HL-60/S4 treated with retinoic acid at 250 ng/mL for 4 days and 3 days (cell line): ENCODE measurements around the gene INPP5D.

ENCODE experiments used
- in situ Hi-C: fragments of 300-500 bp; cut with MboI; formaldehyde crosslinking; loops from 2 replicates; pipeline ENCODE4 v1.7.0; 2022; ENCODE audit warnings: low sequenced_read_pairs

Gene INPP5D

DNA sequence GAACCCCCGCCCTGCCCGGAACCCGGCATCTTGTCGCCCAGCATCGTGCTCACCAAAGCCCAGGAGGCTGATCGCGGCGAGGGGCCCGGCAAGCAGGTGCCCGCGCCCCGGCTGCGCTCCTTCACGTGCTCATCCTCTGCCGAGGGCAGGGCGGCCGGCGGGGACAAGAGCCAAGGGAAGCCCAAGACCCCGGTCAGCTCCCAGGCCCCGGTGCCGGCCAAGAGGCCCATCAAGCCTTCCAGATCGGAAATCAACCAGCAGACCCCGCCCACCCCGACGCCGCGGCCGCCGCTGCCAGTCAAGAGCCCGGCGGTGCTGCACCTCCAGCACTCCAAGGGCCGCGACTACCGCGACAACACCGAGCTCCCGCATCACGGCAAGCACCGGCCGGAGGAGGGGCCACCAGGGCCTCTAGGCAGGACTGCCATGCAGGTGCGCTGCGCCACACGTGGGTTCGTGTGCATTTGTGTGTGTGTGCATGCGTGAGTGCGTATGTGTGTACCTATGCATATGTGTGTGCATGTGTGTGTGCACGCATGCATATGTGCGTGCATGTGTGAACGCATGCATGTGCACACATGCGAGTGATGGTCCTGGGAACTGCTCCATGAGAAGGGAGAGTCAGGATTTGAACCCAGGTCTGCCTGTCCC is 144.3 kb downstream of the INPP5D start:
- in situ Hi-C loops, result no loop called here

DNA sequence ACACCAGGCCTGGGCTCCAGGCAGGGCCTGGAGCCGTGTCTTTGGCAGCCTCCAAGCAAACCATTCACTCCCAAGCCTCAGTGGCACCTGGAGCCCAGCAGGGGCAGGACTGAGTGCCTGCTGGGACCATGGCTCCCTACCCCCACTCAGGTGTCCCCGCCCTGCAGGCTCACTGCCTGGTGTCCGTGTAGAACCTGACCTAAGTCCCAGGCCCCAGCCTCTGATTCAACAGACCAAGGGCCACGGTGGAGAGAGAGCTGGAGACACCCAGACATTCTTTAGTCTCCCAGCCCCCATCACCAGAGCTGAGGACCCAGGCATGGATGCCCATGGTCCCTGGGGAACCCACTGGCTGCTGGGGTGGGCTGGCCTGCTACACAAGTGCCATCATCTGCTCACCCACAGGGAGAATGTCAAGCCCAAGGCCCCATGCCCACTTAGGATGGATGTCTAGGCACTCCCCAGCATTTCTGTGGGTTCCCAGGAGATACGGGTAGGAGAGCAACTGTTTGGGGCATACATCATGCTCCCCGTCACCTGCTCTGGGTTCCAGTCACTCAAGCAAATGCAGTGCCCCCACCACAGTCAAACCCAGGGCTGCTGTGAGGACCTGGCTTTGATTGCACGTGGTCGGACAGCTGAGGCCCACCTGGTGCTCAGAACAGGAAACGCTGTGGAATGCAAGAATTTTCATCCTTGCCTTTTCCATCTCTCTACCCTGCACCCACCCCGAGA is 148.4 kb downstream of the INPP5D start:
- in situ Hi-C loops, result no loop called here

DNA sequence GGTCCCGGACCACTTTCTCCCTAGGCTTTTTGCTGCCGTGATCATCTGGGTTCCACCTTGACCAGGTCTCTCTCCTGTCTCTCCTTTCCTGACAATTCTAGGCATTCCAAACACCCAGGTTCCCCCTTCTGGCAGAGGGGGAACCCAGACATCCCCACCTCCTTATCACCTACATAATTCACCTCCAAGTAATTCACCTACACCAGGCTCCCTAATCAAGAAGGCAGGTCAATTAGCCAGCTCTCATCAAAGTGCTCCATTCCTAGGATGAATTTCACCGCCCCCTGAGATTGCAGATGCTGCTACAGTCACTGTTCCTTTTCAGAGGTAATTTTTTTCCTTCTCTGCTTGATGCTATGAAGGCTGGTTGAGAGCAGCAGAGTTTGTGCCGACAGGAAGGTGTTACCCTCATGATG is 149.0 kb downstream of the INPP5D start:
- in situ Hi-C loops, result no loop called here

DNA sequence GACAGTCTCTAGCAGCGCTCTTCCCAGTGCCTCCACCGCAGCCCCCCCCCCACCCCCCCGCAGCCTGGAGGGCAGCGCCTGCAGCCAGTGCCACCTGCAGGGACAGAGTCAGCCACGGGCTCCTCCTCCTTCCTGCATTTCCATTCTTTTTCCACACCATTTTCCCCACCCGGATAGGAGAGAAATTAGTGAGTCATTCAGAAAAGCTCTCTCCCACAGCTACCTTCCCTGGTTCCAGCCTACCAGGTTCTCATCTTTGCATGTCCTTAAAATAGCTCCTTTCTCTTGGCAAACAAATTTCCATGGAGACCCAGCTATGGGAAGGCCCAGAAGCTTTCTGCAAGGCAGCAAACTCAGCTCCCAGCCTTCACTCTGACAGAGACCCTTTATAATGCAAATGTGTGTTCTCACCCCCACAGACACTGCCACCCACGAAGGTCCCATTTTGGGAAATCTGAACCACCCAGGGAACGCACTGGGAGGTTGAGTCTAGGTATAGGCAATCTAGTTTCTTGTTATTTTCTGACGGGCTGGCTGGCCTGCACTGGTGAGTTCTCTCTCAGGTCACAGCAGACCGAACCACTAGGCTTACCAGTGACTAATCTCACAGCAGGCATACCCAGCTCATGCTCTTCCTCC is 149.5 kb downstream of the INPP5D start:
- in situ Hi-C loops, result no loop called here

DNA sequence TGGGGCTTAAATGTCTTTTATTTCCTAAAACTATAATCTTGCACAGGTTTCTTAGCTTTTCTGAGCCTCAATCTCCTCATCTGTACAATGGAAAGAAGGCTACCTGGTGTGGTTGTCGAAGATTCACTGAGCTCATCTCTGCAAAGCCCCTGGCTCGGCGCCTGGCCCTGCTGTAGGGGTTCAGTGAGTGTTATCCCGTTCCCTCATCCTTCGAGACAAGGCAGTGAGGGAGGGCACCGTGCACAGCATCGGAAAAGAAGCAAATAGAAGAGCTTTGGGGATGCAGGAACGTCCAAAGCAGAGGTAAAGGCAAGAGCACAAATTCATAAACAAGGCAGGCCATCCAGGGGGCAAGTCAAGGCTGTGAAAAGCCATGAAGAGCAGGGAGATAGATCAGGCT is 150.1 kb downstream of the INPP5D start:
- in situ Hi-C loops, result no loop called here

DNA sequence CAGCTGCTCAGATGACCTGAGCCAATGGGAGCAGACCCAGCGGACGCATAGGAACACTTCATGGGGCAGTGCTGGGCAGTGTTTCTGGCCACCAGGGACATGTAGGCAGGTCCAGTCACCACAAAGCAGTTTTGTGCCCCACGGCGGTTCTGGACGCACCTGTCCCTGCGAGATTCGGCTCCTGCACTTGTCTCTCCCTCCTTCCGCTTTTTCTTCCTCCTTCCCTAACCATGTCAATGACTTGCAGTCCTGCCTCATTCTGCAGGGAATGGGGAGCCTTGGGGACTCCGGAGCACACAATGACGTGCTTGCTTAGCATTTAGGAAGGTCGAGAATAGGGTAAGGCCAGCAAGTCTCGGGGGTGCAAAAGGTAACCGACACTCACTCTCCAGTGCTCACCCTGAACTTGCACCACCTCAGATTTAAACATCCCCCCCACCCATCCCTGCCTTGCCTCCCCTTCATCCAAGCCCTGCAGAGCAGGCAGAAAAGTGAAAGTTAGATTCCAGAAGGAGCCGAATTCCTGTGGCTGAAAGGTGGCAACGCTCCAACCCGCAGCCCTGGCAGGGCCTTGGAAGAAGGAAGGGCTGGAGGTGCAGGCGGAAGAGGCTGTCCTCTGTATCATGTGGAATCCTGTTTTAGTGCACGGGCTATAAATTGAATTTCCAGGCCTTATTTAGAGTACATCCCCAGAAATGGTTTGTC is 150.9 kb downstream of the INPP5D start:
- in situ Hi-C loops, result no loop called here

DNA sequence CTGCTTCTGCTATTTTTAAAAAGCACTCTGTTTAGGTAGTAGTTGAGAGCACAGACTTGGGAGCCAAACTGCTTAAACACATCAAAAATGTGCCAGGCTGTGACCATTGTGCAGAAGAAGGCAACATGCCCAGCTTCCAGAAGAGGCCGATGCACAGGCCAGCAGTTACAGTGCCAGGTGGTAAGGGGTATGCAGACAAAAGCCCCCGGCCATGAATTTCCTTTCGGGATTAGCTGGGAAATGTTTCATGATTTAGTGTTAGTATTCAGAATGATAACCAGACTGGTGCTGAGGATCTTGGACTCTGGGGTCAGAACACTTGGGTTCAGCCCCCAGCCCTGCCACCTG is 151.4 kb downstream of the INPP5D start:
- in situ Hi-C loops, result no loop called here

DNA sequence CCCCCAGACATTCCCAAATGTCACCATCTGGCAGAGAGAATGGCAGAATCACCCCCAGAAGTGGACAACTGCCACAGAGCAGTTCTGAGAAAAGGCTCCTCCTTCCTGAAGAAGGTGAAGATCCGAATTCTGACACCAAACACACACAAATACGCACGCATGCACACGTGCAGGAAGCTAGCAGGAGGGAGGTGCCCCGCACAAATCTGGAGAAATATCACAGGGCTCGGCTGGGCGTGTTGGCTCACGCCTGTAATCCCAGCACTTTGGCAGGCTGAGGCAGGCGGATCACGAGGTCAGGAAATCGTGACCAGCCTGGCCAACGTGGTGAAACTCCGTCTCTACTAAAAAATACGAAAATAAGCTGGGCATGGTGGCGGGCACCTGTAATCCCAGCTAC is 152.9 kb downstream of the INPP5D start:
- in situ Hi-C loops, result no loop called here

DNA sequence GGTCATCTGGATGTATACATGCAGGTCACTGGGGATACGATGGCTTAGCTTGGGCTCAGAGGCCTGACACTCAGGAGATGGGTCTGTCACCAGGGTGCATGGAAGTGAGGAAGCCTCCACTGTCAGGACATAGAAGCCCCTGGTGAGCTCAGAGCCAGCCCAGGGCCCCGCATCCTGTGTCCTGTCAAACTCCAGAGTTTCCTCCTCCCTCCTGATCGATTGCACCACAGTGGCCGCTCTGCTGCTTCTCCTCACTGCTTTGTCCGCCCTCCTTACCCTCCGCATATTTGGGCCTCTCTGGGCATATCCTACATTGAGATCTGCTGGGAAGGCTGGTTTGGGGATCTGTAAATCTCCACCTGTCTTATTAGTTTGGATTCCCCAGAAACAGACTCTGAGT is 153.8 kb downstream of the INPP5D start:
- in situ Hi-C loops, result no loop called here

DNA sequence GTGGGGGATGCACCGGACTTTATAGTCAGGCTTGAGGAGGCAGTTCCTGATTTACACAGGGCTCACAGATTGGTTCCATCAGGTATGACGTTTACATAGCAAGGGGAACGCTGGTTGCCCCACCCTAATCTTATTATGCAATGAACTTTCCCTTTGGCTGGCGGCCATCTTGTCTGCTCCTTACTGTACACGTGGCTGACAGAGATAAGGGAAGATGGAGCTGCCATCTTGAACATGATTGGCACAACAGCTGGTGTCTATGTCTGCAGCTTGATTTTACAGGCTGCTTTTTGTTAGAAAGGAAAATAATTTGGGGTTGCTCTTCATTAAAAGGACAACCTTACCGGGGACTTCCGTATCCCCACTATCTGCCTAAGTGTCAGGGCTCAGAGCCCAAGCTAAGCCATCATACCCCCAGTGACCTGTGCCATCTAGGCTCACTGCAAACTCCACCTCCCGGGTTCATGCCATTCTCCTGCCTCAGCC is 157.8 kb downstream of the INPP5D start:
- in situ Hi-C loops, result no loop called here

DNA sequence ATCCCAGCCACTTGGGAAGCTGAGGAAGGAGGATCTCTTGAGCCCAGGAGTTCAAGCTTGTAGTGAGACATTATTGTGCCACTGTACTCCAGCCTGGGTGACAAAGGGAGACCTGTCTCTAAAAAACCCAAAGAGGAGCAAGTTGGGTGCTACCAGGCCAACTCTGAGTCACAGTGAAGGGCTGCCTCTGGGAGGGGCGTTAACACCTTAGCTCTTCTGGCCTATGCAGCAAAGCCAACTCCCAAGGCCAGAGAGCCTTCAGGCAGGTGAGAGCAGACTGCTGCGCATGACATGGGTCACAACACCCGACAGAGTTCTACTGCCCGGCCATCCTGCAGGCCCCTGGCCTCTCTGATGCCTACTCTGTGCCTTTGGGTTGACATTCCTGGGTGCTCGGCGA is 158.7 kb downstream of the INPP5D start:
- in situ Hi-C loops, result no loop called here

DNA sequence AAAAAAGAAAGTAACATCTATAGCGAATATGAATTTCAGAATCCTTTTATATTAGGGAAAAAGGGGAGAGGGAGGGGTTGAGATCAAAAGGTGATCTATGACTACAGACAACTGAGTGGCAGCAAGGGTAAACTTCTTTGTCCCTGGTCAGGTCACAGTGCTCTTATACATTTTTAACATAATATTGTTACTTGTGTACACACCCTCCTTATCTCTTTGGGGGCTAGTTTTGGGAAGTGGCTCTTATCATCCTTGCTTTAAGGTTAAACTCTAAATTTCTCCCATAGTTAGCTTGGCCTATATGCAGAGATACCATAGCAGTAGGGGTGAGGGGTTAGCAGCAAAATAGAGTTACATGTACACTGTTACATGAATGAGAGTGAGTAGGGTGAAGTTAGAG is 159.7 kb downstream of the INPP5D start:
- in situ Hi-C loops, result no loop called here

DNA sequence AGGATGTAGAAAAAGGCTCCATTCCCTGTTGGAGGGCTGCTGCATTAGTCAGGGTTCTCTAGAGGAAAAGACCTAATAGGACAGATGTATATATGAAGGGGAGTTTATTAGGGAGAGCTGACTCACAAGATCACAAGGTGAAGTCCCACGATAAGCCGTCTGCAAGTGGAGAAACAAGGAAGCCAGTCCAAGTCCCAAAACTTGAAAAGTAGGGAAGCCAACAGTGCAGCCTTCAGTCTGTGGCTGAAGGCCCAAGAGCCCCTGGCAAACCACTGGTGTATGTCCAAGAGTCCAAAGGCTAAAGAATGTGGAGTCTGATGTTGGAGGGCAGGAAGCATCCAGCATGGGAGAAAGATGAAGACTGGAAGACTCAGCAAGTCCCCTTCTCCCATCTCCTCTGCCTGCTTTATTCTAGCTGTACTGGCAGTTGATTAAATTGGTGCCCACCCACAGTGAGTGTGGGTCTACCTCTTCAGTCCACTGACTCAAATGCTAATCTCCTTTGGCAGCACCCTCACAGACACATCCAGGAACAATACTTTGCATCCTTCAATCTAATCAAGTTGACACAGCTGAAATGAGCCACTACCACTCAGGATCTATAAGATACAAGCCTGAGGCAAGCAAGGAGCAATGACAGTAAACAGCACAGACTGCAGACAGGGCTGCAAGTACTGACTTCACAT is 161.4 kb downstream of the INPP5D start:
- in situ Hi-C loops, result no loop called here

DNA sequence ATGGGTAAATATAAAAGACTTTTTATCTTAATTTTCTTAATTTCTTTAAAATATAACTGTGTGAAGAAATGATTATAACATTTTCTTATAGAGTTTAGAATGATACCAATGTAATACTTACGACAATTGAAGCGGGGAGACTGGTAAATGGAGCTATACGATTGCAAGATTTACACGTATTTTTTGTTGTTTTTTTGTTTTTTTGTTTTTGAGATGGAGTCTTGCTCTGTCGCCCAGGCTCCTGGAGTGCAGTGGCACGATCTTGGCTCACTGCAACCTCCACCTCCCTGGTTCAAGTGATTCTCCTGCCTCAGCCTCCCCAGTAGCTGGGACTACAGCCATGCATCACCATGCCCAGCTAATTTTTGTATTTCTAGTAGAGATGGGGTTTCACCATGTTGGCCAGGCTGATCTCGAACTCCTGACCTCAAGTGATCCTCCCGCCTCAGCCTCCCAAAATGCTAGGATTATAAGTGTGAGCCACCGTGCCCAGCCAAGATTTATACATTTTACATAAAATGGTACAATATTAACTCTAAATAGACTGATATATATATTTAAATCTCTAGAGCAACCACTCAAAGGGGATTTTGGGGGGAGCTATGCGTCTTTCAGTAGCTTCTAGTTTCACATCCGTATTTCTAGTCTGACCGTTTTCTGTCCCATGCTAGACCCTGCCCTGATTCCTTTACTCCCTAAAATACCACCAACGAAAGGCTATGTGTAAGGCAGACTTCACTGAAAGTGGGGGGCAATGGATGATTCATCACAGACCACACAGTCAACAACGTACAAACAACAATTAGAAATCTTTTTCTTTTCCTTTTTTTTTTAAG is 163.1 kb downstream of the INPP5D start:
- in situ Hi-C loops, result no loop called here

DNA sequence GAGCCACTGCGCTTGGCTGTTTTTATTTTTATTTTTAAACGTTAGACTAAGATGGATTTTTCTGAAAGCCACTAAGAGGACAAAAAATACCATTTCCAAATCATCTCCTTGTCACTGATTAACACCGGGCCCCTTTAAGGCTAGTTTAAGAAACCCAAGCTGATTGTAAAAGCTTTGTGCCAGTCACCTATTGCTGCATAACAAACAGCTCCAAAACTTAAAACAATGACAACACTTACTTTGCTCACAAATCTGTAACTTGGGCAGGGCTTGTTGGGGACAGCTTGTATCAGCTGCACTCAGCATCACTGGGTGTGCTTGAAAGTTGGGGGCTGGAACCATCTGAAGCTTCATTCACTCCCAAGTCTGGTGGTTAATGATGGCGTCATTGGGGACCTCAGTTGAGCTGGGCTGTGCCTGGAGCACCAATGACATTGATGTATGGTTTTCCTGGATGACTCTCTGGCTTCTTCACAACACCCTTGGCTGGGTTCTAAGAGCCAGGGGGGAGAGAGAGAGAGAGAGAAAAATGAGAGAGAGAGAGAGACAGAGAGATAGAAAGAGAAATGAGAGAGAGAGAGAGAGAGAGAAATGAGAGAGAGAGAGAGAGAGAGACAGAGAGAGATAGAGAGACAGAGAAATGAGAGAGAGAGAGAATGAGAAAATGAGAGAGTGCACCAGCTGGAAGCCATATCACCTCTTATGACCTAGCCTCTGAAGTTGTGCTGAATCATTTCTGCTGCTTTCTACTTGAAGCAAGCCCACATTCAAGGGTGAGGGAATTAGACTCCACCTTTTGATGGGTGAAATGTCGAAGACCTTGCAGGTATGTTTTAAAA is 165.3 kb downstream of the INPP5D start:
- in situ Hi-C loops, result no loop called here

DNA sequence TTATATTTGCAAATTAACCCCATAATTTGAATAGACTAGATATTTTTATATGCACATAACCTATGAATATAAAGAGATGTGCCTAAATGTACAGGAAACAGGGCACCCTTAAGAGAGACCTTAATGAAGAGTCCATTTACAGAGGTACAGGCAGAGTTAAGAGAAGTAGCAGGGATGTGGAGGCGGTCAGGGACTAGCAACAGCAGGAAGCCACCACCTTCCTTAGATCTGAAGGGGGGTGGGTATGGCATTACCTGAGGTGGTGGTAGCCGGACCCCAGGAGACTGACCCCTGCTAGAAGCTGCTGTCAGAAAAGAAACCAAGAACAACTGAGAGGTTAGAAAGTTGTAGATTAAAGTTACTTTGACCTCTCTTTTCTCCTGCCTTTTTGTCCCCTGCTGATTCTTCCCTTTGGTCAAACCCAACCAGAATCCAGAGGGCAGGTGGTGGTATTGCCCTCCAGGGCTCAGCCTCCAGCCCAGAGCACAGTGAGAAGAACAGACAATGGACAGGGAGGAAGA is 166.4 kb downstream of the INPP5D start:
- in situ Hi-C loops, result no loop called here

DNA sequence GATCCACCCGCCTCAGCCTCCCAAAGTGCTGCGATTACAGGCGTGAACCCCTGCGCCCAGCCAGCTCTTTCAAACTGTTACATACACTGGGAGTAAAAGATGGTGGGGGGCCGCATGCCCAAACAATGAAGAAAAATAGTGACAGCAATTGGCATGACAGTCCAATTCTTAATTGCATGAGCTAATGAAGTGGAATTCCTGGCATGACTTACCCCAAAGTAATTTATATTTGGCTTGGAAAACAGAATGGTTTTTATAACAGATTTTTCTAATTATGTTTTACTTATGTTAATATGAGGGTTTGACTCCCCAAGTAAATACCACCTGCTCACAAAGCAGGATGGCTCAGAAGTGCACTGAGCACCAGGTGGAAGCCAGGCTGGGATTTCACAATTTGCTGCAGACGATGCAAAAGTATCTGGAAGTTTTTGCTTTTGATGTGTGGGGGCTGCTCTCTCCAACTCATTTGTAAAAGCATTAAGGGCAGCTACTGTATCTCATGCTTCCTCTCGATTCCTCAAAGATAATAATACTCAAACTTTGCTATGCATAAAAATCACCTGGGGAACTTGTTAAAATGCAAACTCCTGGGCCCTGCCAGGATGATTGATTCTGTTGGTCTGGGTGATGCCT is 167.3 kb downstream of the INPP5D start:
- in situ Hi-C loops, result no loop called here

DNA sequence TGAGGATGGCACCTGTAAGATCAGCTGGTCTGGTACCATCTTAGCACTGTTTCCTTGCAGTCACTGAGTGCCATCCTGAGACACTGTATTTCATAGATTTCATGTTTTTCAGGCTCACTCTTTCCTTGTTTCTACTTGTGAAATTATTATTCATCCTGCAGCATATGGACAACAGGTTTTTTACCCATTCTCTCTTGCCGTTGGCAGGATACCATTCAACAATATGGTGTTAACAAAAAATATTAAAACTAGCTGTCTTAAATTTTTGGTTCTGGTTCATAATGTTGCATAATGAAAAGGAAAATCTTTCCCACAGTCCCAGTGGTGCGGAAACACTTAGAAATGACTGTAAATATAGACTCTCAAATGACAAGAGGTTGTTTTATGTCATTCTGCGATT is 168.2 kb downstream of the INPP5D start:
- in situ Hi-C loops, result no loop called here
